ENCODE results near the gene TFB1M. TPM values are rescaled to one million over a fixed set of nuclear protein-coding genes. Genes with fewer than 3 reads are reported as not detected.

TFB1M gene
- total and polyA plus RNA-seq, 9 of the 15 experiments (the other 6 are each of a cell fraction or from before 2014, with no cell fraction given): 34.6 to 145 (median 40.4) TPM

DNA sequence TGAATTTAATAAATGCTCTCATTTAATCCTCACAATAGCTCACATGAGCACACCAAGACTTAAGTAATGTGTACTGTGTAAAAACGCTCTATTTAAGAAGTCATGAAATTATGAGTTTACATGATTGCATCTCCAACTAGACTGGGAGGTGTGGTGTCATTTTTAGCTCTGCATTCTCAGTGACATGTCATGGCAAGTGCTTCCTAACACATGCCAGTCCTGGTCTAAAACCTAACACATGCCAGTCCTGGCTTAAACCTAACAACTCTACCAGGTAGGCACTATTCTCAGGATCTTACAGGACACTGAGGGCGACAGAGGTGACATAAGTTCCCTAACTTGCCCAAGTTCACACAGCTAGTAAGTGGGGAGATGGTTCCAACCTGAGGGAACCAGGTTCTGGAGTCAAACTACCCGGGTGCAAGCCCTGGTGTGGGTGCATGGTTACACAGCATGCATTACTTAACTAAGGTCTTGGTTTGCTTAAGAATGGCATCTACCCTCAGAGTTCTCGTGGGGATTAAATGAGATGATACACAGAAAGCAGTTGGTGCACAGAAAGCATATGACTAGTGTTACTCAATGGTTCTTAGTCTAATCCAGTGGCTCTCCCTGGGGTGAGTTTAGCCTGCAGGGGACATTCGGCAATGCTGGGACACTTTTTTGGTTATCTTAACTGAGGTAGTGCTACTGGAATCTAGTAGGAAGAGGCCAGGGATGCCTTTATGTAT is 35.8 kb downstream of the TFB1M start:
- CTCF ChIA-PET (ENCODE audit: low intra/inter-chr PET ratio): no interaction called here
- Histone ChIP-seq H4K20me1 (replicated peaks; ENCODE audit: control insufficient read depth, insufficient read depth, low read length) (no peaks in the 10 kb centered on the region), H3K27me3 (ENCODE audit: control insufficient read depth in 2 of 2, insufficient read depth in 2 of 2, low read length in 2 of 2) (no peaks in the 10 kb centered on the region), H3K9ac (ENCODE audit: insufficient read depth in 1 of 2, low read depth in 2 of 2, low read length in 2 of 2) (no peak overlapping the region), H3K9me3 (replicated peaks; ENCODE audit: control insufficient read depth, insufficient read depth, low read depth, low read length) (no peaks in the 10 kb centered on the region), H3K9me1 (ENCODE audit: control insufficient read depth, insufficient read depth, low read length) (no peaks in the 10 kb centered on the region), H3K4me3 (no peak overlapping the region), H3K79me2 (ENCODE audit: control insufficient read depth, insufficient read depth, low read length) (no peaks in the 10 kb centered on the region), H3K4me1 (replicated peaks in 1 of 2; ENCODE audit: control insufficient read depth in 2 of 2, insufficient read depth in 2 of 2, low read length in 2 of 2) (peaks cover 0 to 3% of the 10 kb centered on the region in 2 experiments; a peak in 2 of 5 replicates), H3K27ac (ENCODE audit: extremely low read depth, low read depth, low read length) (no peak overlapping the region), H3K4me2 (ENCODE audit: insufficient read depth, low read length) (no peak overlapping the region), H2AFZ (ENCODE audit: low read depth, low read length) (no peak overlapping the region), H3K36me3 (ENCODE audit: control insufficient read depth, insufficient read depth, low read length) (peaks cover 78% of the 10 kb centered on the region)
- in situ Hi-C loops (cut with MboI): no loop called here
- ATAC-seq (no peak), DNase-seq (ENCODE audit: extremely low read depth in 1 of 4, low spot score in 3 of 4) (no peak), FAIRE-seq (no peak)
- 90% methylated on average over 5 of the region's 5 CpGs for WGBS (ENCODE audit: insufficient coverage, low coverage, missing lambda C conversion rate)
- no peak for TF ChIP-seq NELFE (IDR thresholded peaks at IDR 0.05; ENCODE audit: insufficient read depth, insufficient read length)
- intact Hi-C loops (cut with micrococcal nuclease): no loop called here
- no TSS peak for BruUV-seq (replicated peaks)
- POLR2A ChIA-PET: no interaction called here

DNA sequence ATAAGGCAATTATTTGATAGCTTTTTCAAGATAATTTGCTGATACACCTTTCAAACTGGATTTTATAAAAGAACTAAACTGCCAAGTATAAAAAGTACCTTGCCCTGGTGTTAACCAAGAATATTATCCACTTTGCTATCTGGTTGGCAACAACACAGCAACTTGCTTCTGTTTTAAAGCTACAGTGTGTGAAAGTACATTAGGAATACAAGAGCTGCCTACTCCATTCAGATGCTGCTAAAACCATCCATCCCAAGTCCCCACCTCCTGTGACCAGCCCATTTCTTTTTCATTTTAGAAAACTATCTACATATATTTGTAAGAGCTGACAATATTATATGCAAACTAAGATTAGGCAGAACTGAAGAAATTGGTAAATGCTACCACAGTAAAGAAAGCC is 37.6 kb downstream of the TFB1M start:
- FAIRE-seq (no peak), ATAC-seq (no peak), DNase-seq (ENCODE audit: extremely low read depth in 1 of 4, low spot score in 3 of 4) (no peak)
- Histone ChIP-seq H3K4me3 (no peak overlapping the region), H3K9me1 (ENCODE audit: control insufficient read depth, insufficient read depth, low read length) (no peaks in the 10 kb centered on the region), H3K27me3 (ENCODE audit: control insufficient read depth in 2 of 2, insufficient read depth in 2 of 2, low read length in 2 of 2) (no peaks in the 10 kb centered on the region), H3K27ac (ENCODE audit: extremely low read depth, low read depth, low read length) (no peak overlapping the region), H3K79me2 (ENCODE audit: control insufficient read depth, insufficient read depth, low read length) (no peaks in the 10 kb centered on the region), H3K9me3 (replicated peaks; ENCODE audit: control insufficient read depth, insufficient read depth, low read depth, low read length) (no peaks in the 10 kb centered on the region), H4K20me1 (replicated peaks; ENCODE audit: control insufficient read depth, insufficient read depth, low read length) (no peaks in the 10 kb centered on the region), H3K36me3 (ENCODE audit: control insufficient read depth, insufficient read depth, low read length) (peaks cover 78% of the 10 kb centered on the region), H3K4me2 (ENCODE audit: insufficient read depth, low read length) (no peak overlapping the region), H2AFZ (ENCODE audit: low read depth, low read length) (no peak overlapping the region), H3K4me1 (replicated peaks in 1 of 2; ENCODE audit: control insufficient read depth in 2 of 2, insufficient read depth in 2 of 2, low read length in 2 of 2) (peaks cover 0 to 5% of the 10 kb centered on the region in 2 experiments; a peak in 2 of 5 replicates), H3K9ac (ENCODE audit: insufficient read depth in 1 of 2, low read depth in 2 of 2, low read length in 2 of 2) (no peak overlapping the region)
- intact Hi-C loops (cut with micrococcal nuclease) (no loop called here), in situ Hi-C loops (cut with MboI) (no loop called here)
- CTCF ChIA-PET (ENCODE audit: low intra/inter-chr PET ratio): no interaction called here
- no TSS peak for BruUV-seq (replicated peaks)
- TF ChIP-seq, protein P1, sequence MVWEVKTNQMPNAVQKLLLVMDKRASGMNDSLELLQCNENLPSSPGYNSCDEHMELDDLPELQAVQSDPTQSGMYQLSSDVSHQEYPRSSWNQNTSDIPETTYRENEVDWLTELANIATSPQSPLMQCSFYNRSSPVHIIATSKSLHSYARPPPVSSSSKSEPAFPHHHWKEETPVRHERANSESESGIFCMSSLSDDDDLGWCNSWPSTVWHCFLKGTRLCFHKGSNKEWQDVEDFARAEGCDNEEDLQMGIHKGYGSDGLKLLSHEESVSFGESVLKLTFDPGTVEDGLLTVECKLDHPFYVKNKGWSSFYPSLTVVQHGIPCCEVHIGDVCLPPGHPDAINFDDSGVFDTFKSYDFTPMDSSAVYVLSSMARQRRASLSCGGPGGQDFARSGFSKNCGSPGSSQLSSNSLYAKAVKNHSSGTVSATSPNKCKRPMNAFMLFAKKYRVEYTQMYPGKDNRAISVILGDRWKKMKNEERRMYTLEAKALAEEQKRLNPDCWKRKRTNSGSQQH (CRISPR knock-in tag; IDR thresholded peaks at IDR 0.05): no peak
- TF ChIP-seq, protein P2, sequence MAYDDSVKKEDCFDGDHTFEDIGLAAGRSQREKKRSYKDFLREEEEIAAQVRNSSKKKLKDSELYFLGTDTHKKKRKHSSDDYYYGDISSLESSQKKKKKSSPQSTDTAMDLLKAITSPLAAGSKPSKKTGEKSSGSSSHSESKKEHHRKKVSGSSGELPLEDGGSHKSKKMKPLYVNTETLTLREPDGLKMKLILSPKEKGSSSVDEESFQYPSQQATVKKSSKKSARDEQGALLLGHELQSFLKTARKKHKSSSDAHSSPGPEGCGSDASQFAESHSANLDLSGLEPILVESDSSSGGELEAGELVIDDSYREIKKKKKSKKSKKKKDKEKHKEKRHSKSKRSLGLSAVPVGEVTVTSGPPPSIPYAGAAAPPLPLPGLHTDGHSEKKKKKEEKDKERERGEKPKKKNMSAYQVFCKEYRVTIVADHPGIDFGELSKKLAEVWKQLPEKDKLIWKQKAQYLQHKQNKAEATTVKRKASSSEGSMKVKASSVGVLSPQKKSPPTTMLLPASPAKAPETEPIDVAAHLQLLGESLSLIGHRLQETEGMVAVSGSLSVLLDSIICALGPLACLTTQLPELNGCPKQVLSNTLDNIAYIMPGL (CRISPR knock-in tag; IDR thresholded peaks at IDR 0.05): no peak
- TF ChIP-seq PTRF (tag; IDR thresholded peaks at IDR 0.05): no peak
- POLR2A ChIA-PET: interaction anchor here (1.3 to 1.9 kb wide), 2 partner anchors 11 to 34 kb away, joined by 4 to 5 read pairs; no protein-coding TSS in a partner anchor
